Measurements from ENCODE around the gene TRAPPC10.

DNA sequence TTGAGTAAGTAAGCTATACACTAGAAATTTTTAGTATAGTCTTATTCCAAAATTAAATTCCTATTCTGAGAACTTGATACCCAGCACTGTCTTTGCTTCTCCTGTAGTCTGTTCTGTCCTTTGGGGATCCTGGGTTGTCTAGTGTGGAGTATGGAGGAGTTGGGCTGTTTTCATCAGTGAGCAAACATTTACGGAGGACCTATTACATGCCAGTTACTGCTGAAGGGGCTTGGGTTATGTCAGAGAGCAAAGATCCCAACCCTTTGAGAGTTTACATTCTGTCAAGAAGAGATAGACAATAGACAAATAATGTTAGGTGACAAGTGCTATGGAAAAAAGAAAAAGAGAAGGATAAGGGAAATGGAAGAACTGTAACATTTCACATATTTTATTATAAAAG lies 9.0 kb downstream of the TRAPPC10 start:
- TF ChIP-seq, protein P1, sequence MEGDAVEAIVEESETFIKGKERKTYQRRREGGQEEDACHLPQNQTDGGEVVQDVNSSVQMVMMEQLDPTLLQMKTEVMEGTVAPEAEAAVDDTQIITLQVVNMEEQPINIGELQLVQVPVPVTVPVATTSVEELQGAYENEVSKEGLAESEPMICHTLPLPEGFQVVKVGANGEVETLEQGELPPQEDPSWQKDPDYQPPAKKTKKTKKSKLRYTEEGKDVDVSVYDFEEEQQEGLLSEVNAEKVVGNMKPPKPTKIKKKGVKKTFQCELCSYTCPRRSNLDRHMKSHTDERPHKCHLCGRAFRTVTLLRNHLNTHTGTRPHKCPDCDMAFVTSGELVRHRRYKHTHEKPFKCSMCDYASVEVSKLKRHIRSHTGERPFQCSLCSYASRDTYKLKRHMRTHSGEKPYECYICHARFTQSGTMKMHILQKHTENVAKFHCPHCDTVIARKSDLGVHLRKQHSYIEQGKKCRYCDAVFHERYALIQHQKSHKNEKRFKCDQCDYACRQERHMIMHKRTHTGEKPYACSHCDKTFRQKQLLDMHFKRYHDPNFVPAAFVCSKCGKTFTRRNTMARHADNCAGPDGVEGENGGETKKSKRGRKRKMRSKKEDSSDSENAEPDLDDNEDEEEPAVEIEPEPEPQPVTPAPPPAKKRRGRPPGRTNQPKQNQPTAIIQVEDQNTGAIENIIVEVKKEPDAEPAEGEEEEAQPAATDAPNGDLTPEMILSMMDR (IDR thresholded peaks at IDR 0.05), result no peak
- TF ChIP-seq SIN3A (IDR thresholded peaks at IDR 0.05; ENCODE audit: borderline replicate concordance, low read depth, low read length) (no peak), EZH2phosphoT487 (IDR thresholded peaks at IDR 0.05; ENCODE audit: borderline replicate concordance, low read depth) (no peak), NFIC (IDR thresholded peaks at IDR 0.05; ENCODE audit: borderline replicate concordance) (no peak), RCOR1 (IDR thresholded peaks at IDR 0.05; ENCODE audit: low read length) (no peak), MXI1 (IDR thresholded peaks at IDR 0.05; ENCODE audit: low read depth, low read length) (no peak), EP300 (IDR thresholded peaks at IDR 0.05; ENCODE audit: borderline replicate concordance in 1 of 2, low read depth in 1 of 2, low read length in 1 of 2) (no peak), FOXM1 (IDR thresholded peaks at IDR 0.05; ENCODE audit: low read depth) (no peak), YY1 (IDR thresholded peaks at IDR 0.05; ENCODE audit: low read depth) (no peak), RAD21 (IDR thresholded peaks at IDR 0.05; ENCODE audit: low read length) (no peak)
- TF ChIP-seq, protein P2, sequence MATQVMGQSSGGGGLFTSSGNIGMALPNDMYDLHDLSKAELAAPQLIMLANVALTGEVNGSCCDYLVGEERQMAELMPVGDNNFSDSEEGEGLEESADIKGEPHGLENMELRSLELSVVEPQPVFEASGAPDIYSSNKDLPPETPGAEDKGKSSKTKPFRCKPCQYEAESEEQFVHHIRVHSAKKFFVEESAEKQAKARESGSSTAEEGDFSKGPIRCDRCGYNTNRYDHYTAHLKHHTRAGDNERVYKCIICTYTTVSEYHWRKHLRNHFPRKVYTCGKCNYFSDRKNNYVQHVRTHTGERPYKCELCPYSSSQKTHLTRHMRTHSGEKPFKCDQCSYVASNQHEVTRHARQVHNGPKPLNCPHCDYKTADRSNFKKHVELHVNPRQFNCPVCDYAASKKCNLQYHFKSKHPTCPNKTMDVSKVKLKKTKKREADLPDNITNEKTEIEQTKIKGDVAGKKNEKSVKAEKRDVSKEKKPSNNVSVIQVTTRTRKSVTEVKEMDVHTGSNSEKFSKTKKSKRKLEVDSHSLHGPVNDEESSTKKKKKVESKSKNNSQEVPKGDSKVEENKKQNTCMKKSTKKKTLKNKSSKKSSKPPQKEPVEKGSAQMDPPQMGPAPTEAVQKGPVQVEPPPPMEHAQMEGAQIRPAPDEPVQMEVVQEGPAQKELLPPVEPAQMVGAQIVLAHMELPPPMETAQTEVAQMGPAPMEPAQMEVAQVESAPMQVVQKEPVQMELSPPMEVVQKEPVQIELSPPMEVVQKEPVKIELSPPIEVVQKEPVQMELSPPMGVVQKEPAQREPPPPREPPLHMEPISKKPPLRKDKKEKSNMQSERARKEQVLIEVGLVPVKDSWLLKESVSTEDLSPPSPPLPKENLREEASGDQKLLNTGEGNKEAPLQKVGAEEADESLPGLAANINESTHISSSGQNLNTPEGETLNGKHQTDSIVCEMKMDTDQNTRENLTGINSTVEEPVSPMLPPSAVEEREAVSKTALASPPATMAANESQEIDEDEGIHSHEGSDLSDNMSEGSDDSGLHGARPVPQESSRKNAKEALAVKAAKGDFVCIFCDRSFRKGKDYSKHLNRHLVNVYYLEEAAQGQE (IDR thresholded peaks at IDR 0.05; ENCODE audit: low read depth, low read length), result no peak
- TF ChIP-seq, protein P3, sequence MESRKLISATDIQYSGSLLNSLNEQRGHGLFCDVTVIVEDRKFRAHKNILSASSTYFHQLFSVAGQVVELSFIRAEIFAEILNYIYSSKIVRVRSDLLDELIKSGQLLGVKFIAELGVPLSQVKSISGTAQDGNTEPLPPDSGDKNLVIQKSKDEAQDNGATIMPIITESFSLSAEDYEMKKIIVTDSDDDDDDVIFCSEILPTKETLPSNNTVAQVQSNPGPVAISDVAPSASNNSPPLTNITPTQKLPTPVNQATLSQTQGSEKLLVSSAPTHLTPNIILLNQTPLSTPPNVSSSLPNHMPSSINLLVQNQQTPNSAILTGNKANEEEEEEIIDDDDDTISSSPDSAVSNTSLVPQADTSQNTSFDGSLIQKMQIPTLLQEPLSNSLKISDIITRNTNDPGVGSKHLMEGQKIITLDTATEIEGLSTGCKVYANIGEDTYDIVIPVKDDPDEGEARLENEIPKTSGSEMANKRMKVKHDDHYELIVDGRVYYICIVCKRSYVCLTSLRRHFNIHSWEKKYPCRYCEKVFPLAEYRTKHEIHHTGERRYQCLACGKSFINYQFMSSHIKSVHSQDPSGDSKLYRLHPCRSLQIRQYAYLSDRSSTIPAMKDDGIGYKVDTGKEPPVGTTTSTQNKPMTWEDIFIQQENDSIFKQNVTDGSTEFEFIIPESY (IDR thresholded peaks at IDR 0.05; ENCODE audit: borderline replicate concordance, low read depth), result no peak
- TF ChIP-seq, protein P4, sequence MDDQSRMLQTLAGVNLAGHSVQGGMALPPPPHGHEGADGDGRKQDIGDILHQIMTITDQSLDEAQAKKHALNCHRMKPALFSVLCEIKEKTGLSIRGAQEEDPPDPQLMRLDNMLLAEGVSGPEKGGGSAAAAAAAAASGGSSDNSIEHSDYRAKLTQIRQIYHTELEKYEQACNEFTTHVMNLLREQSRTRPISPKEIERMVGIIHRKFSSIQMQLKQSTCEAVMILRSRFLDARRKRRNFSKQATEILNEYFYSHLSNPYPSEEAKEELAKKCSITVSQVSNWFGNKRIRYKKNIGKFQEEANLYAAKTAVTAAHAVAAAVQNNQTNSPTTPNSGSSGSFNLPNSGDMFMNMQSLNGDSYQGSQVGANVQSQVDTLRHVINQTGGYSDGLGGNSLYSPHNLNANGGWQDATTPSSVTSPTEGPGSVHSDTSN (IDR thresholded peaks at IDR 0.05), result no peak
